Measurements from ENCODE around the gene HLA-G.

GRCh38 chr6:29827579-29828470 lies at the start of gene HLA-G:
- TF ChIP-seq, protein P1, sequence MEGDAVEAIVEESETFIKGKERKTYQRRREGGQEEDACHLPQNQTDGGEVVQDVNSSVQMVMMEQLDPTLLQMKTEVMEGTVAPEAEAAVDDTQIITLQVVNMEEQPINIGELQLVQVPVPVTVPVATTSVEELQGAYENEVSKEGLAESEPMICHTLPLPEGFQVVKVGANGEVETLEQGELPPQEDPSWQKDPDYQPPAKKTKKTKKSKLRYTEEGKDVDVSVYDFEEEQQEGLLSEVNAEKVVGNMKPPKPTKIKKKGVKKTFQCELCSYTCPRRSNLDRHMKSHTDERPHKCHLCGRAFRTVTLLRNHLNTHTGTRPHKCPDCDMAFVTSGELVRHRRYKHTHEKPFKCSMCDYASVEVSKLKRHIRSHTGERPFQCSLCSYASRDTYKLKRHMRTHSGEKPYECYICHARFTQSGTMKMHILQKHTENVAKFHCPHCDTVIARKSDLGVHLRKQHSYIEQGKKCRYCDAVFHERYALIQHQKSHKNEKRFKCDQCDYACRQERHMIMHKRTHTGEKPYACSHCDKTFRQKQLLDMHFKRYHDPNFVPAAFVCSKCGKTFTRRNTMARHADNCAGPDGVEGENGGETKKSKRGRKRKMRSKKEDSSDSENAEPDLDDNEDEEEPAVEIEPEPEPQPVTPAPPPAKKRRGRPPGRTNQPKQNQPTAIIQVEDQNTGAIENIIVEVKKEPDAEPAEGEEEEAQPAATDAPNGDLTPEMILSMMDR (IDR thresholded peaks at IDR 0.05): no peak
- TF ChIP-seq EZH2phosphoT487 (IDR thresholded peaks at IDR 0.05) (peak; percentile 90), EZH2 (IDR thresholded peaks at IDR 0.05) (peak; percentile 89)

Data from neural progenitor cell (in vitro differentiated cells).